Hepatocyte (in vitro differentiated cells): ENCODE results near the gene PHLPP1. TPM values are rescaled to one million over a fixed set of nuclear protein-coding genes. Genes with fewer than 3 reads are reported as not detected.
A peak's percentile ranks its signal among the peaks of the same experiment; 100 is the strongest.

Source experiments
- DNase-seq: peaks from one replicate; pipeline ENCODE4 v3.0.0-alpha.2; 2016; ENCODE audit warnings: low spot score
- H2AFZ ChIP-seq: fragments of 200-600 bp; sonication (generic); 2 replicates; pipeline ENCODE4 v1.6.0; 2016; ENCODE audit warnings: antibody characterized with exemption, mild to moderate bottlenecking
- H3K27ac ChIP-seq: fragments of 200-600 bp; sonication (generic); 2 replicates; pipeline ENCODE4 v1.5.1; 2016; ENCODE audit warnings: mild to moderate bottlenecking
- H3K27me3 ChIP-seq: fragments of 200-600 bp; sonication (generic); 2 replicates; pipeline ENCODE4 v1.6.1; 2016
- H3K36me3 ChIP-seq: fragments of 200-600 bp; sonication (generic); replicated peaks from 2 replicates; pipeline ENCODE4 v1.5.1; 2016; ENCODE audit warnings: low read depth; ENCODE audit not compliant: insufficient read depth
- H3K4me1 ChIP-seq: fragments of 200-600 bp; sonication (generic); 2 replicates; pipeline ENCODE4 v1.5.1; 2016; ENCODE audit warnings: mild to moderate bottlenecking, moderate library complexity; ENCODE audit not compliant: insufficient read depth
- H3K4me2 ChIP-seq: fragments of 200-600 bp; sonication (generic); 2 replicates; pipeline ENCODE4 v1.6.0; 2016
- H3K4me3 ChIP-seq: fragments of 200-600 bp; sonication (generic); 2 replicates; pipeline ENCODE4 v1.5.1; 2016; ENCODE audit warnings: mild to moderate bottlenecking
- H3K79me2 ChIP-seq: fragments of 200-600 bp; sonication (generic); 2 replicates; pipeline ENCODE4 v1.6.0; 2017; ENCODE audit warnings: mild to moderate bottlenecking
- H3K9me2 ChIP-seq: fragments of 200-600 bp; sonication (generic); replicated peaks from 2 replicates; pipeline ENCODE4 v1.6.0; 2017; ENCODE audit warnings: mild to moderate bottlenecking; ENCODE audit not compliant: insufficient read depth
- H3K9me3 ChIP-seq: fragments of 200-600 bp; sonication (generic); 2 replicates; pipeline ENCODE4 v1.5.1; 2016; ENCODE audit warnings: low read depth, mild to moderate bottlenecking
- H4K20me1 ChIP-seq: fragments of 200-600 bp; sonication (generic); 2 replicates; pipeline ENCODE4 v1.6.0; 2016; ENCODE audit warnings: mild to moderate bottlenecking; ENCODE audit not compliant: insufficient read depth, poor library complexity, severe bottlenecking
- EZH2 ChIP-seq: fragments of 200-600 bp; sonication (generic); IDR thresholded peaks from 2 replicates; pipeline ENCODE4 v1.6.1; 2016; ENCODE audit warnings: antibody characterized with exemption, mild to moderate bottlenecking, borderline replicate concordance
- EZH2phosphoT487 ChIP-seq: fragments of 200-600 bp; sonication (generic); IDR thresholded peaks from one replicate; pipeline ENCODE4 v1.6.1; 2018; ENCODE audit warnings: antibody characterized with exemption, mild to moderate bottlenecking, low read depth, moderate library complexity; ENCODE audit not compliant: unreplicated experiment, severe bottlenecking
- WGBS: methylation state at CpG from one replicate; pipeline ENCODE4 v1.1.6; 2016; ENCODE audit warnings: low lambda C conversion rate; ENCODE audit errors: missing lambda C conversion rate; 5-methylcytosine and 5-hydroxymethylcytosine counted together
- polyA plus RNA-seq: library from polyadenylated mRNA; unstranded; fragments of >200 nt; fragmentation: Nextera tagmentation; extraction: Ambion mirVana; gene quantifications from 2 replicates; pipeline ENCODE4 v1.2.1, GENCODE V29; 2016
- total RNA-seq: library from RNA; depleted of rRNA; stranded (reverse); fragments of >200 nt; gene quantifications from 2 replicates; pipeline ENCODE4 v1.2.3, GENCODE V29; 2014
- TF ChIP-seq, protein P1 (sequence below): fragments of 200-600 bp; sonication (generic); IDR thresholded peaks from 2 replicates; pipeline ENCODE4 v1.5.1; 2016; ENCODE audit warnings: antibody characterized with exemption, mild to moderate bottlenecking; ENCODE audit not compliant: poor library complexity

PHLPP1 gene
- total and polyA plus RNA-seq, 2 experiments from 2014 or later = 7.3 to 14.3 TPM

DNA sequence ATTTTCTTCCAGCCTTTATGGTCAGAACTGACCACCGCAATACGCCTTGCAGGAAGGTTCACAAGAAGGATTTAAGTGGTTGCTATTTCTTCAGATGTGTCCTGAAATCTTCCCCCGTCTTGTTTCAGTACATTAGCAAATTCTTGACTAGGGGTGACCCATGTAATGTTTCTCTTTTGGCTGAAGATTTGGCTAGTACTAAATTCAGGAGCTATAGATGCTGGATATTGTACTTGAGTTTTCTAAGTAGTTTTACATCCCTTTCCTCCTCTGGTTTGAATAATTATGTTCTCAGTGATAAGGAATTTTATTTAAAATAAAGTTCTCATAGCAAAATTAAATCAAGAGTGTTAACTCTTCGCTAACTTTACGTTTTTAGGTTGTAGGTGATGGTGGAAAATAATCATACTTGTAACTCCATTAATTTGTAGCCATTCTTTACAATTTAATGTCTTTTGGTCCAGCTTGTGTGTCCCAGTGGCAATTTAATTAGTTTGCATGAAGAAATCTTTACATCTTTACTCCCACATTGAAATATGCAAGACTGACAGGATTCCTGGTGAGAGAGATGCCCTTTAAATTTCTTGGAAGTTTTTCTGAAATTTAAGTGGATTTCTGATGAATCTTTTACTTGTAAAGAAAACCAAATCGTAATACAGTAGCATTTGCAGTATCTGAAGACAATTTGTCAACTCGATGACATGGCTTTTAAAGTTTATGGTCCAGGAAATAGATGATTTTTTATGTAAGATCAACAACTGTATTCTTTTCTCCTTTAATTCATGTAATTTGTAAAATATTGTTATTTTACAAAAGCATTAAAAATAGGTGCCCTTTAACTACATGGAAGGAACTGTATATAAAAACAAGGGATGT lies 2.8 kb downstream of the PHLPP1 start:
- Histone ChIP-seq H3K4me1 (peaks cover 5% of the 10 kb centered on the region), H2AFZ (no peak overlapping the region), H4K20me1 (peaks cover 12% of the 10 kb centered on the region), H3K9me3 (no peaks in the 10 kb centered on the region), H3K79me2 (peaks cover 61% of the 10 kb centered on the region), H3K4me2 (peak overlapping the region; percentile 78), H3K4me3 (peak overlapping the region; percentile 33), H3K36me3 (no peaks in the 10 kb centered on the region), H3K9me2 (no peaks in the 10 kb centered on the region), H3K27me3 (no peaks in the 10 kb centered on the region), H3K27ac (peak overlapping the region; percentile 81)
- WGBS = 36% methylated on average over 7 of the region's 7 CpGs
- no peak for DNase-seq
- TF ChIP-seq, protein P1, sequence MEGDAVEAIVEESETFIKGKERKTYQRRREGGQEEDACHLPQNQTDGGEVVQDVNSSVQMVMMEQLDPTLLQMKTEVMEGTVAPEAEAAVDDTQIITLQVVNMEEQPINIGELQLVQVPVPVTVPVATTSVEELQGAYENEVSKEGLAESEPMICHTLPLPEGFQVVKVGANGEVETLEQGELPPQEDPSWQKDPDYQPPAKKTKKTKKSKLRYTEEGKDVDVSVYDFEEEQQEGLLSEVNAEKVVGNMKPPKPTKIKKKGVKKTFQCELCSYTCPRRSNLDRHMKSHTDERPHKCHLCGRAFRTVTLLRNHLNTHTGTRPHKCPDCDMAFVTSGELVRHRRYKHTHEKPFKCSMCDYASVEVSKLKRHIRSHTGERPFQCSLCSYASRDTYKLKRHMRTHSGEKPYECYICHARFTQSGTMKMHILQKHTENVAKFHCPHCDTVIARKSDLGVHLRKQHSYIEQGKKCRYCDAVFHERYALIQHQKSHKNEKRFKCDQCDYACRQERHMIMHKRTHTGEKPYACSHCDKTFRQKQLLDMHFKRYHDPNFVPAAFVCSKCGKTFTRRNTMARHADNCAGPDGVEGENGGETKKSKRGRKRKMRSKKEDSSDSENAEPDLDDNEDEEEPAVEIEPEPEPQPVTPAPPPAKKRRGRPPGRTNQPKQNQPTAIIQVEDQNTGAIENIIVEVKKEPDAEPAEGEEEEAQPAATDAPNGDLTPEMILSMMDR = no peak
- TF ChIP-seq EZH2 = no peak
- TF ChIP-seq EZH2phosphoT487 = no peak

DNA sequence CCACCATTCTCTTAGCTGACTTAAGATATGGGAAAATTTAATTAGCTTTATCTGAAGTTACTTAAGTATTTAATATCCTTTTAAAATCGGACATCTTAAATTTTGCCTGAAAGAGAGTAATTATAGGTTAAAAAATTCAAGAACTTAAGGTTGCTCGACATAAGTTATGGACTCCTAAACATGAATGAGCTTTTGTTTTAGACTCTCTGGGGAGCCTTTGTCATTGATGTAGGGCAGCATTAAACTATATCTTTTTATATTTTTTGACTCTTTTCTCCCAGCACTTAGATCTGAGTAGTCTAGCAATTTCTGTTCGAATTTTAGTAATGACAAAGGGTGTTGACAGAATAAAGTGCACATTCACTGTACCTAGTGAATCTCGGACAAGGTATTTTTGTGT lies 4.7 kb downstream of the PHLPP1 start:
- Histone ChIP-seq H3K9me2 (no peaks in the 10 kb centered on the region), H3K4me1 (peaks cover 11% of the 10 kb centered on the region), H3K36me3 (no peaks in the 10 kb centered on the region), H3K27ac (no peak overlapping the region), H3K9me3 (no peaks in the 10 kb centered on the region), H3K27me3 (no peaks in the 10 kb centered on the region), H3K4me2 (peak overlapping the region; percentile 78), H2AFZ (no peak overlapping the region), H3K79me2 (peaks cover 76% of the 10 kb centered on the region), H4K20me1 (peaks cover 12% of the 10 kb centered on the region), H3K4me3 (no peak overlapping the region)
- WGBS = 54% methylated on average over 4 of the region's 4 CpGs
- TF ChIP-seq, protein P1 = no peak
- no peak for TF ChIP-seq EZH2phosphoT487
- no peak for TF ChIP-seq EZH2
- no peak for DNase-seq

DNA sequence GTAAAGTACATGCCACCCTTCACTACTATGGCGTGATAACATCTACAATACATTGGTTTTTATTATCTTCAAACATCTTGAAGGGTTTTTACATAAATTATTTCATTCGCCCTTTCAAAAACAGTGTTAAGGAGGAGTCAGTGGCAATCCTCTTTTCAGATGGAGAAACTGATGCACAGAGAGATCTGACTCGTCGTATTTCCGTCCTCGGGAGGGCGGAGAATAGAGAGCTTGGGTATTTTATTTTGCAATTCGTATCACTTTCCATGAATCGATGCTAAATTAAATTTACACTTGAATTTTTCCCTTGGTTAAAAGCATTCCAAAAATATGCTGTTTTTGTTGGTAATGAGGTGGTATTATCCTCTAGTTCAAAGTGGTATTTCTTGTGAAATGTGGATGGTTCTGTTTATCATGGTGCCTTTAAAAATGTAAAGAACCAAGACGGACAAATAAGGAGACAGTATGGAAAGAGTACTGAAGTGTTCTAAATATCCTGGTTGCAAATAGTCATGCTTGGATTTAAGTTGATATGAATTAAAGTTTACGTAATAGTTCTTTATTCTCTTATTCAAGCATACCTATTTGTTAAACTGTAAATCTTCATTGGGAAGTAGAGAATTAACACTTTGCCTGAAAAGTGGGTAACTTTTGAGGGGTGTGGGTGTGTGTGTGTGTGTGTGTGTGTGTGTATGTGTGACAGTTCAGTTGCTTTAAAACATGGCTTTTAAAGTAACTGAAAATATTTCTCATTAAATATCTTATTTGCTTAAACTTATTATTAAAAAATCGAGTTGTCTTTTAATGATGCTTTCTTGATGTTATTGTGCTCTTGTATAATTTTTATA lies 5.6 kb downstream of the PHLPP1 start:
- no peaks in the 10 kb centered on the region for H3K36me3 ChIP-seq
- no peak overlapping the region for H3K27ac ChIP-seq
- no peaks in the 10 kb centered on the region for H3K27me3 ChIP-seq
- DNase-seq = no peak
- peak overlapping the region; percentile 78 for H3K4me2 ChIP-seq
- H2AFZ ChIP-seq = no peak overlapping the region
- H3K79me2 ChIP-seq = peaks cover 85% of the 10 kb centered on the region
- peaks cover 11% of the 10 kb centered on the region for H3K4me1 ChIP-seq
- H3K4me3 ChIP-seq = no peak overlapping the region
- no peaks in the 10 kb centered on the region for H3K9me2 ChIP-seq
- WGBS = 71% methylated on average over 12 of the region's 12 CpGs
- H3K9me3 ChIP-seq = no peaks in the 10 kb centered on the region
- H4K20me1 ChIP-seq = peaks cover 12% of the 10 kb centered on the region
- TF ChIP-seq, protein P1 = no peak
- TF ChIP-seq EZH2 = no peak
- TF ChIP-seq EZH2phosphoT487 = no peak
